ENCODE data around the gene SSUH2.

The SSUH2 gene

GRCh38 chr3:8579943-8580342 is 64.7 kb downstream of the SSUH2 start:
- no peak for DNase-seq (ENCODE audit: low spot score)

DNA sequence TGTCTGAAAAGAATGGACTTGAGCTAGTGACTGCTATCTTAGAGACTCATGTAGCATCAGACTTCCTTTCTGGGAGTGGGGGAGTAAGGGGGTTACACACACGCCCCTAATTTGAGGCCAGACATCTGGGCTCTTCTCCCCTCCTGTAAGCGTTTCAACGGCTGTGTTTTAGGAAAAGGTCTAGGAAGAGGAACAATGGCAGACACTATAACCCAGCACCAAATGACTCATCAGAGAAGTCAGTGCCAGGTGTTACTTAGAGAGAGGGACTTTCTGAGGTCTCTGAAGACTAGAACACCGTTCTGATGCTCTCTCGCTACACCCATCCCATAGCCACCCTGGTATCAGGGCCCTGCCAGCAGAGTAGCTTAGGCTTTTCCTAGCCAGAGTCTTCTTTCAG is 65.5 kb downstream of the SSUH2 start:
- no peak for DNase-seq (ENCODE audit: low spot score)

GRCh38 chr3:8578282-8578681 is 66.3 kb downstream of the SSUH2 start:
- DNase-seq (ENCODE audit: low spot score), result no peak

DNA sequence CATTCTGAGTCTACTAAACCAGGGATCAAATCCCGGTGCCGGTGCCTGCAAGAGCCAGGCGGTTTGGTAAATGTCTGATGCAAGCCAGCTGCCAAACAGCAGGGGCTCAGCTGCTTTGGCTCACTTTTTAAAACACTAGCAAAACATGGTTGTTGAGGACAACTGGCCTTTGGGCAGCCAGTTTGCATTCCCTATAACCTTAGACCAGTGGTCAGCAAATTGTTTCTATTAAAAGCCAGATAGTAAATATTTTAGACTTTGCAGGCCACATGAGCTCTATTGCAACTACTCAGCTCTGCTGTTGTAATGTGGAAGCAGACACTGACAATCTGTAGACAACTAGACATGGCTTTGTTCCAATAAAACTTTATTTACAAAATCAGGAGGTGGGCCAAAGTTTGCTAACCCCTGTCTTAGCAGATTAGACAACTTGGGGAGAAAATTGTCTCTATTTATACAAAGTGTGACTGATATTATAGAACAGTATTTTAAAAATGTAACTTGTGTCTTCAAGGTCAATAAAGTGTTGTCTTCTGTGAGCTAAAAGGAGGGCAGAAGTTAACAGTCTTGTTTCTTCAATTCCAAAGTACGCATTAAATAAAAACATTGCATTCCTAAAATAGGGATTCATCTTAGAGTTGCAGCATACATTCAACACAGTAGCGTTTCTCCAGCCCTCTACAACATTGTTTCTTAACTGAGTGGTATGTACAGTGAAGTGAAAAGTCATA is 67.6 kb downstream of the SSUH2 start:
- no peak for DNase-seq (ENCODE audit: low spot score)

GRCh38 chr3:8576436-8576835 is 68.2 kb downstream of the SSUH2 start:
- DNase-seq (ENCODE audit: low spot score), result no peak

- no peak for DNase-seq (ENCODE audit: low spot score)
Measured at GRCh38 chr3:8575364-8576104, 69.1 kb downstream of the SSUH2 start.

DNA sequence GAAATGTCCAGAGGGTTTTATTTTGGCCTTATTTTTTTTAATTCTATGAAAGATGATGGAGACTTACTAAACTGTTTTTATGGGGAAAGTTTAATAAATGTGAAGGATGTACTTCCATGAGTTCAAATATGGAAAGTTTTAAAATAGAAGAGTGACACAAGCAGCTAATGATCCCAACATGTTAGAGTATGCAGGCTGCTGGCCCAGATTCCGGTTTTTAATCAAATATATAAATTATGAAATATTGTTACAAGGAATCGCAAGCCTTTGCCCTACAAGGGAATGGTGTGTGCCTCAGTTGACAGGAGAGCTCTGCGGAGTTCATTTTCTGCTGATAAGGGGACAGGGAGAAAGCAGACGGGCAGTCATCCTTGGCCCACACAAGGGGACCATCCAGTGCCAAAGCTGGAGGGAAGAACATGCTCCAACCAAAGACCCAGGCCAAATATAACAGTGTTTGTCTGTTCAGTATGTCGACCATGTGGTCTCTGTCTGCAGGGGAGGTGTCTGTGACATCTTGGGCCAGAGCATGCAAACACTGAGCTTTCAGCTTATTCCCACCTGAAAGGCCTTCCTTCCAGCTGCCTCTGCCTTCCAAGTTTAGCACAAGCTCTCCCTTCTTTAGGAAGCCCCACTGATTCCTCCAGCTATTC is 69.8 kb downstream of the SSUH2 start:
- DNase-seq (ENCODE audit: low spot score), result no peak

GRCh38 chr3:8574040-8574669 is 70.4 kb downstream of the SSUH2 start:
- DNase-seq (ENCODE audit: low spot score), result no peak

DNA sequence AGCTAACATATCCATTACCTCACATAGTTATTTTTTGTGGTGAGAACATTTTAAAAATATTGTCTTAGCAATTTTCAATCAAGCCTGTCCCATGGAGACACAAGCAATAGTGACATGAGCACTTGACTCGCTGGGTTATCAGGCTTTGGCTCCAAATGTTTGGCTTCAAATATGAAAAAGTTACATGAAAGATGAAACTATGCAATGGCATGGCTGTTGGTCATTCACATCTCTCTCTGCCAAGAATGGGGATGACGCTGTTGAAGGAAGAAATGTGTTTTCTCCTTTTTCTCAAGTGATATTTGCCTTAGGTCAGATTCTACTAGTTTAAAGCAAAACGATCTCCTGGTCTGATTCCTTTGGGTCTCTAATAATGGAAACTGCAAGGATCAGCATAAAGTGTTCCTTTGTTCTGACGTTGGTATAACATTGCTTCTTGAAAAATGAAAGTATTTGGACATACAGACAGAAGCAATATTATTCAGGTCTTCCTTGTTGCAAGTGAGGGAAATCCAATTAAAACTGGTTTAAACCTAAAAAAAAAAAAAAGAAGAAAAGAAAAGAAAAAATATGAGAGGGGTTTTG is 71.2 kb downstream of the SSUH2 start:
- no peak for DNase-seq (ENCODE audit: low spot score)

- no peak for DNase-seq (ENCODE audit: low spot score)
Measured at GRCh38 chr3:8571256-8571655, 73.3 kb downstream of the SSUH2 start.
